ENCODE measurements around the gene FGF12. TPM values are rescaled to one million over a fixed set of nuclear protein-coding genes. Genes with fewer than 3 reads are reported as not detected.

Gene FGF12
- total and polyA plus RNA-seq, 2 of the 13 experiments (the other 11 are each of a cell fraction or from before 2014, with no cell fraction given) = 0.07 TPM; not detected in 1

GRCh38 chr3:192296845-192297244 lies 430.5 kb downstream of the FGF12 start:
- H3K27me3 ChIP-seq (ENCODE audit: control insufficient read depth in 1 of 2, insufficient read depth in 2 of 2, low read length in 2 of 2) = no peaks in the 10 kb centered on the region
- no TSS peak for BruUV-seq (replicated peaks)
- no peak for FAIRE-seq
- H4K20me1 ChIP-seq (ENCODE audit: insufficient read depth, low read length) = no peaks in the 10 kb centered on the region
- in situ Hi-C loops (cut with HindIII; ENCODE audit: extremely low pct_ligation_motif_present, low pct_unique_long_range_greater_than_20kb) = no loop called here
- ATAC-seq = no peak
- no peak for TF ChIP-seq ZKSCAN1 (IDR thresholded peaks at IDR 0.05; ENCODE audit: low read length)
- no peak for TF ChIP-seq MLLT10 (CRISPR knock-in tag; IDR thresholded peaks at IDR 0.05)
- no peak for TF ChIP-seq ZNF501 (CRISPR knock-in tag; IDR thresholded peaks at IDR 0.05)
- no peak for TF ChIP-seq ZNF790 (CRISPR knock-in tag; IDR thresholded peaks at IDR 0.05; ENCODE audit: borderline replicate concordance)
- TF ChIP-seq THAP11 (CRISPR knock-in tag; IDR thresholded peaks at IDR 0.05) = no peak
- no peak for TF ChIP-seq RAD51 (IDR thresholded peaks at IDR 0.05; ENCODE audit: borderline replicate concordance)
- TF ChIP-seq KAT8 (CRISPR knock-in tag; IDR thresholded peaks at IDR 0.05) = no peak
- TF ChIP-seq ZBED4 (CRISPR knock-in tag; IDR thresholded peaks at IDR 0.05; ENCODE audit: borderline replicate concordance) = no peak
- TF ChIP-seq HNRNPK (IDR thresholded peaks at IDR 0.05; ENCODE audit: low read depth, low read length, poor library complexity, severe bottlenecking) = no peak
- no peak overlapping the region for H3K9ac ChIP-seq (ENCODE audit: insufficient read depth, low read depth, low read length)
- H3K9me3 ChIP-seq (ENCODE audit: low read length) = no peaks in the 10 kb centered on the region
- H3K79me2 ChIP-seq (ENCODE audit: insufficient read depth, low read length) = no peaks in the 10 kb centered on the region
- no peak overlapping the region for H3K4me2 ChIP-seq (ENCODE audit: low read depth, low read length)
- WGBS (ENCODE audit: low lambda C conversion rate) = 46% methylated on average over 4 of the region's 4 CpGs
- POLR2A ChIA-PET = no interaction called here
- intact Hi-C loops (cut with micrococcal nuclease; ENCODE audit: unreplicated experiment) = no loop called here
- CTCF ChIA-PET (ENCODE audit: low intra/inter-chr PET ratio, low total read pairs) = no interaction called here
- H3K4me3 ChIP-seq (replicated peaks in 1 of 3; ENCODE audit: insufficient read depth in 1 of 3, low read depth in 2 of 3, low read length in 3 of 3) = no peak overlapping the region
- no peaks in the 10 kb centered on the region for H3K4me1 ChIP-seq (ENCODE audit: insufficient read depth, low read length)
- no peak for DNase-seq (ENCODE audit: low spot score)
- no peak overlapping the region for H2AFZ ChIP-seq (ENCODE audit: low read length)
- no peak overlapping the region for H3K27ac ChIP-seq (ENCODE audit: extremely low read length, insufficient read depth, low read length)
- H3K36me3 ChIP-seq (replicated peaks in 1 of 2; ENCODE audit: control insufficient read depth in 1 of 2, insufficient read depth in 2 of 2, low read length in 2 of 2) = no peaks in the 10 kb centered on the region

All from HepG2 (cell line).